SU-DHL-6 (cell line): ENCODE measurements around the gene CYYR1.

ENCODE experiments used
- H2AFZ ChIP-seq: fragments of 200-600 bp; sonication (generic); 2 replicates; pipeline ENCODE4 v1.6.1; 2014; ENCODE audit warnings: low read depth, mild to moderate bottlenecking, moderate library complexity, mixed read lengths, antibody characterized with exemption, low read length; ENCODE audit not compliant: severe bottlenecking
- H3F3A ChIP-seq: fragments of 200-600 bp; shearing (Covaris generic); 2 replicates; pipeline ENCODE4 v1.6.0; 2016; ENCODE audit warnings: antibody characterized with exemption, mild to moderate bottlenecking; ENCODE audit not compliant: insufficient read depth
- H3K27ac ChIP-seq: fragments of 200-600 bp; sonication (generic); 2 replicates; pipeline ENCODE4 v1.5.1; 2016; ENCODE audit warnings: low read depth, mild to moderate bottlenecking, low read length, moderate library complexity, mixed read lengths
- H3K27me3 ChIP-seq: fragments of 200-600 bp; sonication (generic), shearing (Covaris generic); 2 replicates; pipeline ENCODE4 v1.6.0; 2014; ENCODE audit warnings: mild to moderate bottlenecking, low read length
- H3K36me3 ChIP-seq: fragments of 200-600 bp; sonication (generic); 2 replicates; pipeline ENCODE4 v1.6.1; 2014; ENCODE audit warnings: mild to moderate bottlenecking, low read length, mixed read lengths
- H3K4me2 ChIP-seq: fragments of 300-600, 200-600 bp; shearing (Covaris generic), sonication (generic); 2 replicates; pipeline ENCODE4 v1.6.0; 2014; ENCODE audit warnings: low read length, low read depth, mild to moderate bottlenecking; ENCODE audit not compliant: poor library complexity, severe bottlenecking
- H3K4me3 ChIP-seq: fragments of 200-600 bp; sonication (generic); 2 replicates; pipeline ENCODE4 v1.5.1; 2014; ENCODE audit warnings: antibody characterized with exemption, low read length, mild to moderate bottlenecking, mixed read lengths; ENCODE audit not compliant: insufficient read depth, poor library complexity, severe bottlenecking
- H3K79me2 ChIP-seq: fragments of 200-600 bp; sonication (generic); 2 replicates; pipeline ENCODE4 v1.6.1; 2014; ENCODE audit warnings: mild to moderate bottlenecking, low read length, moderate library complexity; ENCODE audit not compliant: insufficient read depth
- H3K9ac ChIP-seq: fragments of 200-600 bp; sonication (generic); 2 replicates; pipeline ENCODE4 v1.7.0; 2014; ENCODE audit warnings: mild to moderate bottlenecking, low read length
- H3K9me2 ChIP-seq: fragments of 200-600 bp; sonication (generic); replicated peaks from 2 replicates; pipeline ENCODE4 v1.6.1; 2014; ENCODE audit warnings: low read length; ENCODE audit not compliant: insufficient read depth
- H3K9me3 ChIP-seq: fragments of 200-600 bp; sonication (generic); 2 replicates; pipeline ENCODE4 v1.6.1; 2014; ENCODE audit warnings: low read length, mixed read lengths; ENCODE audit not compliant: insufficient read depth
- H4K20me1 ChIP-seq: fragments of 200-600 bp; sonication (generic); 2 replicates; pipeline ENCODE4 v1.6.1; 2014; ENCODE audit warnings: low read depth, mild to moderate bottlenecking, antibody characterized with exemption, low read length, moderate library complexity, mixed read lengths
- CTCF ChIP-seq: fragments of 200-600 bp; sonication (generic); IDR thresholded peaks from one replicate; pipeline ENCODE4 v1.5.1; 2017; ENCODE audit warnings: antibody characterized with exemption, mild to moderate bottlenecking, low read length, moderate library complexity; ENCODE audit not compliant: insufficient read depth, poor library complexity, severe bottlenecking
- EZH2phosphoT487 ChIP-seq: fragments of 200-600 bp; sonication (generic), shearing (Covaris generic); conservative IDR thresholded peaks from 2 replicates; pipeline ENCODE4 v1.6.1; 2018; ENCODE audit warnings: mild to moderate bottlenecking, antibody characterized with exemption, low read length, moderate library complexity, mixed read lengths

The CYYR1 gene

GRCh38 chr21:26447932-26448475 is 125.1 kb downstream of the CYYR1 start:
- Histone ChIP-seq H3K9me3 (0 out of 2 replicates have a peak, but pooled peaks cover 4% of the 10 kb centered on the region), H3K4me2 (no peak overlapping the region), H3K4me3 (no peak overlapping the region), H3K27me3 (no peaks in the 10 kb centered on the region), H4K20me1 (no peaks in the 10 kb centered on the region), H3K79me2 (no peaks in the 10 kb centered on the region), H3F3A (no peaks in the 10 kb centered on the region), H3K9me2 (0 out of 2 replicates have a peak, but pooled peaks cover 4% of the 10 kb centered on the region), H3K27ac (no peak overlapping the region), H3K9ac (no peak overlapping the region), H3K36me3 (no peaks in the 10 kb centered on the region), H2AFZ (no peak overlapping the region)
- TF ChIP-seq CTCF: no peak
- no peak for TF ChIP-seq EZH2phosphoT487

DNA sequence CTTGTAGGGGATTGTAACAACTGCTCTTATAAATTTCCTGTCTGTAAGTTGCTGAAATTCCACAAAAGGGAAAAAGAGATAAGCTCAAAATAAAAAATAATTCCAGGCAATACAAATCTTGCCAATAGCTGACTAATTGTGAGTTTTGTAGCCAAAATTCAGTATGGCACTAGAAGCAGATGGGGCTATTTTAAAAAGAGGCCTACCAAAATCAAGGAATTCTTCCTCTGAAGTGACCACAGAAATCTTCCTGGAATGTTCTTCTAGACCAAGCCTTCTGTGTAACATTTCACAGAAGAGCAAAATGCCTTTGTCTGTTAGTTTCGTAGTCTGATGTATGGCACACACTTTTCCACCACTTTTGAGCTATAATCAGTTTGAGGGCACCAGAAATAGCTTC is 127.6 kb downstream of the CYYR1 start:
- no peak overlapping the region for H2AFZ ChIP-seq
- no peaks in the 10 kb centered on the region for H3K79me2 ChIP-seq
- no peak overlapping the region for H3K27ac ChIP-seq
- H3K4me3 ChIP-seq: no peak overlapping the region
- no peaks in the 10 kb centered on the region for H4K20me1 ChIP-seq
- H3K36me3 ChIP-seq: no peaks in the 10 kb centered on the region
- no peak for TF ChIP-seq EZH2phosphoT487
- TF ChIP-seq CTCF: no peak
- H3K4me2 ChIP-seq: no peak overlapping the region
- no peaks in the 10 kb centered on the region for H3F3A ChIP-seq
- H3K9me2 ChIP-seq: 0 out of 2 replicates have a peak, but pooled peaks cover 9% of the 10 kb centered on the region
- H3K9me3 ChIP-seq: 0 out of 2 replicates have a peak, but pooled peaks cover 11% of the 10 kb centered on the region
- no peaks in the 10 kb centered on the region for H3K27me3 ChIP-seq
- no peak overlapping the region for H3K9ac ChIP-seq

GRCh38 chr21:26444646-26445045 is 128.4 kb downstream of the CYYR1 start:
- Histone ChIP-seq H3K9me2 (0 out of 2 replicates have a peak, but pooled peaks cover 9% of the 10 kb centered on the region), H4K20me1 (no peaks in the 10 kb centered on the region)

More at GRCh38 chr21:26444646-26445045, 128.4 kb downstream of the CYYR1 start:
- TF ChIP-seq CTCF: no peak
- no peak for TF ChIP-seq EZH2phosphoT487
- Histone ChIP-seq H3K79me2 (no peaks in the 10 kb centered on the region), H3K9ac (no peak overlapping the region), H3K36me3 (no peaks in the 10 kb centered on the region), H3F3A (no peaks in the 10 kb centered on the region), H3K27ac (no peak overlapping the region), H3K27me3 (no peaks in the 10 kb centered on the region), H2AFZ (no peak overlapping the region), H3K4me3 (no peak overlapping the region), H3K9me3 (0 out of 2 replicates have a peak, but pooled peaks cover 11% of the 10 kb centered on the region), H3K4me2 (no peak overlapping the region)
